HCT116 (cell line): ENCODE measurements around the gene ADGRG7. TPM values are rescaled to one million over a fixed set of nuclear protein-coding genes. Genes with fewer than 3 reads are reported as not detected.

Experiments used
- ATAC-seq: fragments of 200-7000 bp; cut with Tn5 transposase; 2 replicates; pipeline ENCODE4 v1.9.1; 2020; ENCODE audit warnings: mild to moderate bottlenecking, moderate library complexity
- BruUV-seq: library from RNA; stranded (reverse); fragments of 400-500 nt; replicated peaks from 2 replicates; lab custom pipeline; 2021; lab: Mats Ljungman, UMichigan
- CTCF ChIA-PET: fragments of 300-600 bp; sonication (Branson Sonifier 250); formaldehyde crosslinking; loops from one replicate; lab custom pipeline; 2021; ENCODE audit warnings: antibody characterized with exemption; lab: Charles Lee
- POLR2A ChIA-PET: fragments of 300-600, 350-600 bp; sonication (Branson Sonifier 250); formaldehyde crosslinking; loops from one replicate; lab custom pipeline; 2021; ENCODE audit warnings: antibody characterized with exemption; lab: Charles Lee
- RAD21 ChIA-PET, 2 experiments: fragments of 300-600 bp; sonication (Branson Sonifier 250); formaldehyde crosslinking; loops; one replicate each; lab custom pipeline; 2023; ENCODE audit warnings: low total read pairs in 2 of 2; ENCODE audit not compliant: uncharacterized antibody in 2 of 2, unreplicated experiment in 2 of 2, low non-redundant PET in 1 of 2; lab: Charles Lee
- DNase-seq: peaks from one replicate; pipeline ENCODE4 v3.0.0-alpha.2; 2010; ENCODE audit warnings: low read depth, low spot score
- H2AFZ ChIP-seq: fragments of 200-600 bp; shearing (Covaris generic), sonication (generic); 2 replicates; pipeline ENCODE4 v1.6.1; 2017; ENCODE audit warnings: low read depth, mixed run types, mixed read lengths, antibody characterized with exemption, low read length; ENCODE audit not compliant: poor library complexity, severe bottlenecking
- H3K27ac ChIP-seq: 2 replicates; pipeline ENCODE4 v1.5.1; 2012; ENCODE audit warnings: low read depth, low read length
- H3K27me3 ChIP-seq: fragments of 200-600 bp; sonication (generic); 2 replicates; pipeline ENCODE4 v1.6.1; 2016; ENCODE audit warnings: mixed run types, low read length, mixed read lengths; ENCODE audit not compliant: insufficient read depth
- H3K36me3 ChIP-seq, 2 experiments: fragments of 200-500 bp in 1 of 2; fragments of 200-600 bp in 1 of 2; sonication (Bioruptor generic) in 1 of 2; sonication (generic) in 1 of 2; 2 replicates each; pipeline versions ENCODE4 v1.5.1 to v1.6.1; 2014 to 2016; ENCODE audit warnings: low read length in 2 of 2, inconsistent platforms in 1 of 2, mixed read lengths in 1 of 2, mixed run types in 1 of 2; ENCODE audit not compliant: insufficient read depth in 2 of 2, control insufficient read depth in 1 of 2
- H3K4me1 ChIP-seq, 2 experiments: fragments of 200-600 bp in 1 of 2; sonication (generic) in 1 of 2; 2 replicates each; pipeline versions ENCODE4 v1.5.1 to v1.6.1; 2012 to 2017; ENCODE audit warnings: low read length in 2 of 2, inconsistent platforms in 1 of 2, mild to moderate bottlenecking in 1 of 2, mixed read lengths in 1 of 2, mixed run types in 1 of 2, moderate library complexity in 1 of 2; ENCODE audit not compliant: insufficient read depth in 2 of 2, control insufficient read depth in 1 of 2
- H3K4me2 ChIP-seq: fragments of 200-600 bp; sonication (generic); 2 replicates; pipeline ENCODE4 v1.6.1; 2017; ENCODE audit warnings: mixed run types, low read length, mixed read lengths
- H3K4me3 ChIP-seq, 2 experiments: fragments of 200-600 bp in 1 of 2; sonication (generic) in 1 of 2; replicated peaks in 1 of 2; 2 replicates each; pipeline ENCODE4 v1.5.1; 2011 to 2016; ENCODE audit warnings: low read length in 2 of 2, control low read depth in 1 of 2, low read depth in 1 of 2, mild to moderate bottlenecking in 1 of 2, mixed read lengths in 1 of 2, mixed run types in 1 of 2
- H3K79me2 ChIP-seq: fragments of 200-600 bp; sonication (generic); 2 replicates; pipeline ENCODE4 v1.6.1; 2017; ENCODE audit warnings: mild to moderate bottlenecking, mixed run types, low read length, moderate library complexity, mixed read lengths; ENCODE audit not compliant: insufficient read depth
- H3K9ac ChIP-seq: fragments of 200-600 bp; sonication (generic); 2 replicates; pipeline ENCODE4 v1.6.1; 2016; ENCODE audit warnings: low read length, mixed read lengths
- H3K9me2 ChIP-seq: fragments of 200-600 bp; sonication (generic), shearing (Covaris generic); 2 replicates; pipeline ENCODE4 v1.6.1; 2017; ENCODE audit warnings: mixed run types, mild to moderate bottlenecking, moderate library complexity; ENCODE audit not compliant: insufficient read depth
- H3K9me3 ChIP-seq, 2 experiments: fragments of 200-500 bp in 1 of 2; fragments of 200-600 bp in 1 of 2; sonication (Bioruptor generic) in 1 of 2; sonication (generic) in 1 of 2; 2 replicates each; pipeline ENCODE4 v1.6.1; 2014 to 2017; ENCODE audit warnings: low read length in 2 of 2, mixed read lengths in 2 of 2, inconsistent platforms in 1 of 2, low read depth in 1 of 2, mild to moderate bottlenecking in 1 of 2, mixed run types in 1 of 2, moderate library complexity in 1 of 2; ENCODE audit not compliant: control insufficient read depth in 1 of 2, insufficient read depth in 1 of 2
- H4K20me1 ChIP-seq: fragments of 200-600 bp; sonication (generic), shearing (Covaris generic); 2 replicates; pipeline ENCODE4 v1.6.1; 2017; ENCODE audit warnings: mixed run types, mild to moderate bottlenecking, moderate library complexity; ENCODE audit not compliant: insufficient read depth
- CBX3 ChIP-seq: IDR thresholded peaks from 2 replicates; pipeline ENCODE4 v1.6.1; 2012; ENCODE audit warnings: low read depth
- CTCF ChIP-seq, 3 experiments: fragments of 200-600 bp in 1 of 3; sonication (generic) in 1 of 3; IDR thresholded peaks in 2 of 3; conservative IDR thresholded peaks in 1 of 3; 2 replicates each; pipeline ENCODE4 v1.5.1; 2012 to 2017; ENCODE audit warnings: low read depth in 2 of 3, low read length in 2 of 3, antibody characterized with exemption in 1 of 3, borderline replicate concordance in 1 of 3, control low read depth in 1 of 3, mild to moderate bottlenecking in 1 of 3, mixed read lengths in 1 of 3, mixed run types in 1 of 3, moderate library complexity in 1 of 3; ENCODE audit not compliant: insufficient read depth in 1 of 3
- EGR1 ChIP-seq: IDR thresholded peaks from 2 replicates; pipeline ENCODE4 v1.6.1; 2012; ENCODE audit warnings: low read depth
- ELF1 ChIP-seq: IDR thresholded peaks from 2 replicates; pipeline ENCODE4 v1.6.1; 2012; ENCODE audit warnings: low read depth, borderline replicate concordance
- EZH2phosphoT487 ChIP-seq: fragments of 200-600 bp; IDR thresholded peaks from 2 replicates; pipeline ENCODE4 v1.6.1; 2018; ENCODE audit warnings: antibody characterized with exemption, borderline replicate concordance
- FOSL1 ChIP-seq: IDR thresholded peaks from 2 replicates; pipeline ENCODE4 v1.6.1; 2012; ENCODE audit warnings: low read depth
- JUND ChIP-seq: IDR thresholded peaks from 2 replicates; pipeline ENCODE4 v1.6.1; 2012
- POLR2A ChIP-seq: IDR thresholded peaks from 2 replicates; pipeline ENCODE4 v1.7.0; 2011; ENCODE audit warnings: borderline replicate concordance; ENCODE audit not compliant: insufficient read depth, insufficient read length; ENCODE audit errors: extremely low read depth
- SIN3A ChIP-seq: IDR thresholded peaks from 2 replicates; pipeline ENCODE4 v1.6.1; 2012; ENCODE audit warnings: low read depth
- TCF7L2 ChIP-seq: IDR thresholded peaks from 2 replicates; pipeline ENCODE4 v1.7.0; 2011; ENCODE audit warnings: borderline replicate concordance, inconsistent platforms; ENCODE audit not compliant: insufficient read depth, insufficient read length; ENCODE audit errors: extremely low read depth
- ZFX ChIP-seq: fragments of 450-650 bp; IDR thresholded peaks from 2 replicates; pipeline ENCODE4 v1.6.1; 2017
- intact Hi-C: fragments of 100-400 bp; cut with micrococcal nuclease; formaldehyde crosslinking; loops from 2 replicates; pipeline ENCODE4 v1.10.0; 2022
- total RNA-seq: library from RNA; stranded (reverse); gene quantifications from one replicate; pipeline ENCODE4 v1.2.1, GENCODE V29; 2021; ENCODE audit not compliant: unreplicated experiment

Gene ADGRG7
- total RNA-seq, 1 experiment from 2014 or later = not detected

- H3K4me2 ChIP-seq = no peak overlapping the region
- ATAC-seq = no peak
- no peak for DNase-seq
- no peaks in the 10 kb centered on the region for H3K27me3 ChIP-seq
- ChIA-PET CTCF (no interaction called here), POLR2A (no interaction called here), RAD21 (no interaction called here)
- H3K4me1 ChIP-seq = no peaks in the 10 kb centered on the region
- no peaks in the 10 kb centered on the region for H3K79me2 ChIP-seq
- H3K36me3 ChIP-seq = no peaks in the 10 kb centered on the region
- no peak overlapping the region for H3K27ac ChIP-seq
- no peaks in the 10 kb centered on the region for H4K20me1 ChIP-seq
- H3K9ac ChIP-seq = no peak overlapping the region
- BruUV-seq = no TSS peak
- no peaks in the 10 kb centered on the region for H3K9me2 ChIP-seq
- no peak overlapping the region for H3K4me3 ChIP-seq
- intact Hi-C loops = no loop called here
- no peak for TF ChIP-seq EZH2phosphoT487
- TF ChIP-seq EGR1 = no peak
- no peak for TF ChIP-seq ZFX
- no peak for TF ChIP-seq FOSL1
- TF ChIP-seq JUND = no peak
- TF ChIP-seq CTCF (IDR thresholded peaks at IDR 0.05 in 2 of 3, conservative IDR thresholded peaks at IDR 0.05 in 1 of 3; ENCODE audit: borderline replicate concordance in 1 of 3, insufficient read depth in 1 of 3, low read depth in 2 of 3, low read length in 2 of 3) = no peak
- no peak for TF ChIP-seq TCF7L2
- no peak for TF ChIP-seq CBX3
- no peak for TF ChIP-seq ELF1
- H3K9me3 ChIP-seq = no peaks in the 10 kb centered on the region
- H2AFZ ChIP-seq = no peak overlapping the region
Measured at GRCh38 chr3:100697723-100698285, 88.4 kb downstream of the ADGRG7 start.

GRCh38 chr3:100698736-100699135 lies 89.3 kb downstream of the ADGRG7 start:
- no peak overlapping the region for H2AFZ ChIP-seq
- TF ChIP-seq ZFX = no peak
- TF ChIP-seq EGR1 = no peak
- no peak for TF ChIP-seq SIN3A
- TF ChIP-seq EZH2phosphoT487 = no peak
- no peak for TF ChIP-seq POLR2A
- no peaks in the 10 kb centered on the region for H4K20me1 ChIP-seq
- H3K79me2 ChIP-seq = no peaks in the 10 kb centered on the region
- no peak for DNase-seq
- CTCF ChIA-PET = no interaction called here
- H3K36me3 ChIP-seq = no peaks in the 10 kb centered on the region
- H3K9me3 ChIP-seq = no peaks in the 10 kb centered on the region
- no peaks in the 10 kb centered on the region for H3K4me1 ChIP-seq
- H3K27me3 ChIP-seq = no peaks in the 10 kb centered on the region
- no peak for ATAC-seq
- no TSS peak for BruUV-seq
- H3K4me2 ChIP-seq = no peak overlapping the region
- no peak overlapping the region for H3K9ac ChIP-seq
- RAD21 ChIA-PET = no interaction called here
- no peak overlapping the region for H3K4me3 ChIP-seq
- H3K27ac ChIP-seq = no peak overlapping the region
- intact Hi-C loops = no loop called here
- POLR2A ChIA-PET = no interaction called here
- H3K9me2 ChIP-seq = no peaks in the 10 kb centered on the region
